Measurements from ENCODE around the gene SAMD4B. TPM values are rescaled to one million over a fixed set of nuclear protein-coding genes. Genes with fewer than 3 reads are reported as not detected.

SAMD4B gene
- total RNA-seq, 1 donor from 2014 or later = 100 TPM

DNA sequence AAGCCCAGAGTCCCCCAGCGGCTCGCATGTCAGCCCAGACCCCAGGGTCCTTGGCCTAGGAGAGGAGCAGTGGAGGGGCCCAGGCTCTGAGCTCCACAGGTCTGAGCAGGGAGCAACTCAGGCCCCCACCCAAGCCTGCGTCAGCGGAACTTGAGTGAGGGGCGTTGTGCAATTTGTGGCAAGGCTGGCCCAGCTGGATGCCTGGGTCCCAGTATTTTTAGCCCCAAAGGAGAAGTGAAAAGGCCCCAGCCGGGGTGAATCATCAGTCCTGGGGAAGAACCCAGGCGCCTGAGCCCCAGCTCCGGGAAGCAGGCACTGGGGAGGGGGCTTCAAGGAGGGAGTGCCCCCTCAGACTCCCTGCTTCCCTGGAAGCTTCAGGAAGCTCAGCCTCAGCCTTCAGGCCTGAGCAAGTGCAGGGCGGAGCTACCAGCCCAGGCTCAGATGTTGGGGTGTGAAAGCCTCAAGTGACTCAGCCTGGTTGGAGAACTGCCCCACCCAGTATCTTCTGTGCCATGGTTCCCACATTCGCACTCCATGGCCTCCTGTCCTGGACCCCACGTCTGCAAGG is 56.2 kb downstream of the SAMD4B start:
- Mint-ChIP-seq H3K27ac (ENCODE audit: unreplicated experiment) (peak overlapping the region; percentile 79), H3K4me1 (ENCODE audit: unreplicated experiment) (peaks cover 34% of the 10 kb centered on the region), H3K4me3 (ENCODE audit: unreplicated experiment) (no peak overlapping the region), H3K36me3 (ENCODE audit: unreplicated experiment) (peaks cover 11% of the 10 kb centered on the region), H3K27me3 (ENCODE audit: unreplicated experiment) (no peaks in the 10 kb centered on the region), H3K9me3 (ENCODE audit: unreplicated experiment) (no peaks in the 10 kb centered on the region)
- TF ChIP-seq, protein P1, sequence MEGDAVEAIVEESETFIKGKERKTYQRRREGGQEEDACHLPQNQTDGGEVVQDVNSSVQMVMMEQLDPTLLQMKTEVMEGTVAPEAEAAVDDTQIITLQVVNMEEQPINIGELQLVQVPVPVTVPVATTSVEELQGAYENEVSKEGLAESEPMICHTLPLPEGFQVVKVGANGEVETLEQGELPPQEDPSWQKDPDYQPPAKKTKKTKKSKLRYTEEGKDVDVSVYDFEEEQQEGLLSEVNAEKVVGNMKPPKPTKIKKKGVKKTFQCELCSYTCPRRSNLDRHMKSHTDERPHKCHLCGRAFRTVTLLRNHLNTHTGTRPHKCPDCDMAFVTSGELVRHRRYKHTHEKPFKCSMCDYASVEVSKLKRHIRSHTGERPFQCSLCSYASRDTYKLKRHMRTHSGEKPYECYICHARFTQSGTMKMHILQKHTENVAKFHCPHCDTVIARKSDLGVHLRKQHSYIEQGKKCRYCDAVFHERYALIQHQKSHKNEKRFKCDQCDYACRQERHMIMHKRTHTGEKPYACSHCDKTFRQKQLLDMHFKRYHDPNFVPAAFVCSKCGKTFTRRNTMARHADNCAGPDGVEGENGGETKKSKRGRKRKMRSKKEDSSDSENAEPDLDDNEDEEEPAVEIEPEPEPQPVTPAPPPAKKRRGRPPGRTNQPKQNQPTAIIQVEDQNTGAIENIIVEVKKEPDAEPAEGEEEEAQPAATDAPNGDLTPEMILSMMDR (IDR thresholded peaks at IDR 0.05) = no peak
- DNase-seq (ENCODE audit: extremely low spot score, unreplicated experiment) = no peak

DNA sequence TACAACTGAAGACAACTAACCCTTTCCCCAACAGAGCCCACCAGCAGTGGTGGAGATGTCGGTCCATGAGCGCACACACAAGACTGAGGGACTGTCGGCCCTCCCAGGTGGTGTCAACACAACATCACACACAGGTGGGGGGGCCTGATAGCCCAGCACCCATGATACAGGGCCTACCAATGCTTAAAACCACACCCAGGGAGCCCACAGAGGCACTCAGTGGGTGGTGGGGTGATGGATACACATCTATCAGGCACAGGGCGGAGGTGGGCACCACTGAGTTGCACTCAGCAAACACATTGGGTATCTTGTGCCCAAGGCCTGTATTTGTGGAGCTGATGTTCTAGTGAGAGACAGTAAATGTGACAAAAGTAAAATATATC is 57.4 kb downstream of the SAMD4B start:
- no peaks in the 10 kb centered on the region for H3K9me3 Mint-ChIP-seq (ENCODE audit: unreplicated experiment)
- no peak overlapping the region for H3K4me3 Mint-ChIP-seq (ENCODE audit: unreplicated experiment)

DNA sequence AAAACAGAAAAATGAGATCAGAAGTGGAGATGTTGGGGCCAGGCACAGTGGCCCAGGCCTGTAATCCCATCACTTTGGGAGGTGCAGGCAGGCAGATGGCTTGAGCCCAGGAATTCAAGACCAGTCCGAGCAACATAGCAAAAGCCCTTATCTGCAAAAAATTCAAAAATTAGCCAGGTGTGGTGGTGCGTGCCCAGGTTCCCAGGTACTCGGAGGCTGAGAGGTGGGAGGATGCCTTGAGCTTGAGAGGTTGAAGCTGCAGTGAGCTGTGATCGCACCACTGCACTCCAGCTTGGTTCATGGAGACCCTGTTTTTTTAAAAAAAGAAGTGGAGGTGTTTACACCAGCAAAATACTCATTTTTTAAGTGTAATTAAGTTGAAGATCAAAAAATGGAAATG is 57.8 kb downstream of the SAMD4B start:
- Mint-ChIP-seq H3K27me3 (ENCODE audit: unreplicated experiment) (no peaks in the 10 kb centered on the region), H3K9me3 (ENCODE audit: unreplicated experiment) (no peaks in the 10 kb centered on the region), H3K4me1 (ENCODE audit: unreplicated experiment) (peaks cover 43% of the 10 kb centered on the region), H3K4me3 (ENCODE audit: unreplicated experiment) (no peak overlapping the region), H3K27ac (ENCODE audit: unreplicated experiment) (peak overlapping the region; percentile 32), H3K36me3 (ENCODE audit: unreplicated experiment) (peaks cover 3% of the 10 kb centered on the region)
- TF ChIP-seq, protein P1 (IDR thresholded peaks at IDR 0.05) = no peak
- no peak for DNase-seq (ENCODE audit: extremely low spot score, unreplicated experiment)

More for the DNA sequence above, 57.4 kb downstream of the SAMD4B start:
- no peaks in the 10 kb centered on the region for H3K27me3 Mint-ChIP-seq (ENCODE audit: unreplicated experiment)
- H3K27ac Mint-ChIP-seq (ENCODE audit: unreplicated experiment) = peak overlapping the region; percentile 32
- H3K36me3 Mint-ChIP-seq (ENCODE audit: unreplicated experiment) = peaks cover 5% of the 10 kb centered on the region
- TF ChIP-seq, protein P1 (IDR thresholded peaks at IDR 0.05) = no peak
- peaks cover 40% of the 10 kb centered on the region for H3K4me1 Mint-ChIP-seq (ENCODE audit: unreplicated experiment)
- no peak for DNase-seq (ENCODE audit: extremely low spot score, unreplicated experiment)

DNA sequence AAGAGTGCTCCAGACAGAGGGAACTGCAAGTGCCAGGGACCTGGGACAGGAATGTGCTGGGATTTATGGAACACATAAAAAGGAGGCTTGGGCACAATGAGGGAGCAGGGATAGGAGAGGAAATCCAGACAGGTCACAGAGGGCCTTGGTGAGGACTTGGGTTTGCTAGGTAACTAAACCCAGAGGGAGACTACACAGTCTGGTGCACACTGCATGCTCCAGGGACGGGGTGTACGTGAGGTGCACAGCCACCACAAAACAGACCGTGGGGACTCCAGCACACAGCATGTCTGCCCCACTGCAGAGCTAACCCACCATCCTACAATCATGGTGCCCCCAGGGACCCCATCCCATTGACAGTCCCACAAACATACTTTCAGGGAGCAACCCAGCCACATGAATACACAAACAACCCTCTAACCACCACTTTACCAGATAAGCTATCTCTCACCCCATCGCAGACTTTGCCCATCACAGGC is 58.9 kb downstream of the SAMD4B start:
- no peaks in the 10 kb centered on the region for H3K27me3 Mint-ChIP-seq (ENCODE audit: unreplicated experiment)
- DNase-seq (ENCODE audit: extremely low spot score, unreplicated experiment) = no peak
- H3K4me3 Mint-ChIP-seq (ENCODE audit: unreplicated experiment) = no peak overlapping the region
- no peaks in the 10 kb centered on the region for H3K9me3 Mint-ChIP-seq (ENCODE audit: unreplicated experiment)
- peak overlapping the region; percentile 100 for H3K27ac Mint-ChIP-seq (ENCODE audit: unreplicated experiment)
- H3K4me1 Mint-ChIP-seq (ENCODE audit: unreplicated experiment) = peaks cover 53% of the 10 kb centered on the region
- no peaks in the 10 kb centered on the region for H3K36me3 Mint-ChIP-seq (ENCODE audit: unreplicated experiment)
- TF ChIP-seq, protein P1 (IDR thresholded peaks at IDR 0.05) = no peak

DNA sequence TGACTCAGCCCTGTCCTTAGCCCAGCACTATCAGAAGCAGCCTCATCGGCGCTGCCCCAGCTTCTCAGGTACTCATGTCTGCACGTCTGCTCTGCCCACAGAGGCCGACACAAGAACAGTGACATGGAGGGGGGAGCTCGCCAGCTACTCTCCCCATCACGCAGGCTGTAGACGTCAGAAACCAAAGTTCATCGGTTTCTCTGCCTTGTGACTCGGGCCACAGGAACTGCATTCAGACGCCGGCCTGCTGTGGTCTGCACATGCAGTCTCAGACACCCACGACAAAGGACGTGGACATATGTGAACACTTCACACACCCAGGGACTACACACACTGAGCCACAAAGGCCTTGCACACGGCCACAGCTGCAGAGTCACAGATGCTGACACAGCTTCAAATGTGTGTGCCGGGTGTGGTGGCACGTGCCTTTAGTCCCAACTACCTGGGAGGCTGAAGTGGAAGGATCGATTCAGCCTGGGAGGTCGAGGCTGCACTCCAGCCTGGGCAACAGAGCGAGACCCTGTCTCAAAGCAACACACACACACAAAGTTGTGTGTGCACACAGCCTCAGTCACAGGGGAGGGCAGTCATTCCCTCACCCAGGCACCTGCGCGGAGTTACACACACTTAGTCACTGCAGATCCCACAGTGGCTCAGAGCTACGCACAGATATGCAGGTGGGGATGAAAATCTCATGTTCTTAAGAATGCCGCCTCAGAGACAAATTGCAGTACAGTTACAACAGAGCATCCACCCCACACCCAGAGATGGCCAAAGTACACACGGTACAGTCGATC is 59.5 kb downstream of the SAMD4B start:
- Mint-ChIP-seq H3K4me1 (ENCODE audit: unreplicated experiment) (peaks cover 55% of the 10 kb centered on the region), H3K27me3 (ENCODE audit: unreplicated experiment) (no peaks in the 10 kb centered on the region), H3K4me3 (ENCODE audit: unreplicated experiment) (peak overlapping the region; percentile 82), H3K36me3 (ENCODE audit: unreplicated experiment) (no peaks in the 10 kb centered on the region), H3K27ac (ENCODE audit: unreplicated experiment) (peak overlapping the region; percentile 100), H3K9me3 (ENCODE audit: unreplicated experiment) (no peaks in the 10 kb centered on the region)
- no peak for DNase-seq (ENCODE audit: extremely low spot score, unreplicated experiment)
- TF ChIP-seq, protein P1 (IDR thresholded peaks at IDR 0.05) = no peak

Data from osteocyte (in vitro differentiated cells).